ENCODE data around the gene PHF13.
"Not testable (repeated sequence)": the region's sequence is repeated elsewhere in the genome, so short reads cannot be mapped to it uniquely, and the experiment has no call there.

The PHF13 gene

DNA sequence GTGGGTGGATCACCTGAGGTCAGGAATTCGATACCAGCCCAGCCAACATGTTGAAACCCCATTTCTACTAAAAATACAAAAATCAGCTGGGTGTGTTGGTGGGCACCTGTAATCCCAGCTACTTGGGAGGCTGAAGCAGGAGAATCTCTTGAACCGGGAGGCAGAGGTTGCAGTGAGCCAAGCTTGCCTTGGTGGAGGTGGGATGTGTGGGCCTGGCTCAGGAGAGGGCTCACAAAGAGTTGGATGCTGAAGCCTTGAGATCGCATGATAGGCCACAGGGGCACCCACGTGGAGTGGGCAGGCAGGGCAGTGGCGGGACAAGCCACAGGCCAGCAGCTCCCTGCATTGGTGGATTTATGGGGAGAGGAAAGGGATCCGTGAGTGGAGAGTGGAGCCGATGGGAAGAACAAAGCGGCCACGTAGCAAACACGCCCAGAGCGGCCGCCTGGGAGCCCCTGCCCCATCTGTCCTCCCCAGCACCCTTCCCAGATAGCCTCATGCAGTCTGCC is 15.5 kb downstream of the PHF13 start:
- no peak for DNase-seq (ENCODE audit: low spot score)

DNA sequence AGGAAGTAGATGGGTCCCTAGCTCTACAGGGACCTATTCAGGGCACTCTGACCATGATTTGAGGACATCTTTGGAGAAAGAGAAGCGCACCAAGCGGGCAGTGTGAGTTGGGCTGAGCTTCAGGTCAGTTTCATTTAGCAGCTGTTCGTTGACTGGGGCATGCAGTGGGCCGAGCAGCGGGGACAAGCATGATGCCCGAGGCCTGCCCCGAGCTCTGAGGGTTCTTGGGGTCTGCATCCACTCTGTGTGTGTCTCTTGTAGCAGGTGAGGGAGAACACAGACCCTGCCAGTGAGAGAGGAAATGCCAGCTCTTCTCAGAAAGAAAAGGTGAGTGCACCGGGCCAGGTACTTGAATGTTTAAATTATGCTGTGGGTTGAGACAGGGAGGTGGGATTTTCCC is 16.5 kb downstream of the PHF13 start:
- no peak for DNase-seq (ENCODE audit: low spot score)

DNA sequence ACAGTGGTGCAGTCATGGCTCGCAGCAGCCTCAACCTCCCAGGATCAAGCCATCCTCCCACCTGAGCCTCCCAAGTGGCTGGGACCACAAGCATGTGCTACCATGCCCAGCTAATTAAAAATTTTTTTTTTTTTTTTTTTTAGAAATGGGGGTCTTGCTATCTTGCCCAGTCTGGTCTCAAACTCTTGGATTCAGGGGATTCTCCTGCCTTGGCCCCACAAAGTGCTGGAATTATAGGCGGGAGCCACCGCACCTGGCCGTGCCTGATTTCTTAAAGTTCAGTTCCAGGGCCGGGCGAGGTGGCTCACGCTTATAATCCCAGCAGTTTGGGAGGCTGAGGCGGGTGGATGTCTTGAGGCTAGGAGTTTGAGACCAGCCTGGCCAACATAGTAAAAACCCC is 17.5 kb downstream of the PHF13 start:
- DNase-seq (ENCODE audit: low spot score), result no peak

DNA sequence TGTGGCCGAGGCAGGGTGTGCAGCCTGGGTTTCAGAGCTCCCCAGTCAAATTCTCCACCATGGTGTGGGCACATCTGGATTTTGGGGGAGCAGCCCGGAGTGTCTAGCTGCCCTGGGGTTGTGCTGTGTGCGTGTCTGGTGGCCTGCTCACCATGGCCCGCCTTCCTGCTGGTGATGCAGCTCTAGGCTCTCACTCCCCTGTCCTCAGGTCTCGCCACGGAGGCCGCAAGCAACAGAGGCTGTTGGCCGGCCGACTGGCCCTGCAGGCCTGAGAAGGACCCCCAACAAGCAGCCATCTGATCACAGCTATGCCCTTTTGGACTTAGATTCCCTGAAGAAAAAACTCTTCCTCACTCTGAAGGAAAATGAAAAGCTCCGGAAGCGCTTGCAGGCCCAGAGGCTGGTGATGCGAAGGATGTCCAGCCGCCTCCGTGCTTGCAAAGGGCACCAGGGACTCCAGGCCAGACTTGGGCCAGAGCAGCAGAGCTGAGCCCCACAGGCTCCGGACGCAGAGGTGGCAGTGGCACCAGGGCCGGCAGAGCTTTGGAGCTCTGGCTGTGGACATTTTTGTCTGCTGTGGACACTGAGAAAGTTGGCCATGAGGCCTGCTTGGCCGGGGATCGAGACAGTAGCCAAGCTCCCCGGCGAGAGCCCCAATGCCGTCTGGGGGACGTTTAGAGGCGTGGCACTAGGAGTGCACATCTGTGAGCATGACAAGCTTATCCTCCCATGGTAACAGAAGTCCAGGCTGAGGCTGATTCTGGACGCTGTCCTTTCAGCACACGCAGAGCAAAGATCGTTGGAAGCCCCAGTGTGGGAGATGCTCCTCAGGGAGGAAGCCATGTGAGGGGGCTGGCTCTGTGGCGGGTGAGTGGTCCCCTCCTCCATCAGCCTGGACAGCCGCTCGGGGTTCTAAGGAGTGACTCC is 19.3 kb downstream of the PHF13 start:
- DNase-seq (ENCODE audit: low spot score), result no peak

DNA sequence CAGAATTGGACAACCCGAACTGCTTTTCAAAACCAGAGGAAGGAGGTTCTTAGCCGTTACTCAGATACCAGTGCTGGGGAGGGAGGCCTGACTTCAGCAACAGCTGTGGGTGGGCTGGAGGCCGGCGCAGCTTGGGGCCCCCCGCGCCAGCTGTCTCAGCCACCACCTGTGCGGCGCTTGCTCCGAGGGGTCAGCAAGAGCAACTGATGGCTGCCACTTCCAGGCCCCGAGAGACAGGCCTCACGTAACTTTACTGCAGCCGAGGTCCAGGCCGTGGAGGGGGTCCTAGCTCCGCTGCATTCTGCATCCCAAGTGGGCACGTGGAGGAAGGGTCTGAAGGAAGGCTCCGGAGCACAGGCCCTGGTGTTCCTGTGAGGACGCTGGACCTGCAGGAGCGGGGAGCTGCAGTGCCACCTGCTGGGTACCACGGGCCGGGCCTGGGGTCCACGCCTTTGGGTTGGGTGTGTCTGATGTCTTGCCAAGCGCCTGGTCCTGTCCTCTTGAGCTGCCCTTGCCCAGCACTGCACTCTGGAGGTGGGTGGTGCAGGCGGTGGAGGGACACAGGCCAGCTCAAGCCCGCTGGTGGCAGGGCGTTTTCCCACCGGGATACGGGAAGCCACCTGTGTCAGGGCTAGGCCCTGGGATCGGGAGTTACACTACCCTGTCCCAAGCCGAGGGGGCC is 21.0 kb downstream of the PHF13 start:
- DNase-seq (ENCODE audit: low spot score), result no peak

DNA sequence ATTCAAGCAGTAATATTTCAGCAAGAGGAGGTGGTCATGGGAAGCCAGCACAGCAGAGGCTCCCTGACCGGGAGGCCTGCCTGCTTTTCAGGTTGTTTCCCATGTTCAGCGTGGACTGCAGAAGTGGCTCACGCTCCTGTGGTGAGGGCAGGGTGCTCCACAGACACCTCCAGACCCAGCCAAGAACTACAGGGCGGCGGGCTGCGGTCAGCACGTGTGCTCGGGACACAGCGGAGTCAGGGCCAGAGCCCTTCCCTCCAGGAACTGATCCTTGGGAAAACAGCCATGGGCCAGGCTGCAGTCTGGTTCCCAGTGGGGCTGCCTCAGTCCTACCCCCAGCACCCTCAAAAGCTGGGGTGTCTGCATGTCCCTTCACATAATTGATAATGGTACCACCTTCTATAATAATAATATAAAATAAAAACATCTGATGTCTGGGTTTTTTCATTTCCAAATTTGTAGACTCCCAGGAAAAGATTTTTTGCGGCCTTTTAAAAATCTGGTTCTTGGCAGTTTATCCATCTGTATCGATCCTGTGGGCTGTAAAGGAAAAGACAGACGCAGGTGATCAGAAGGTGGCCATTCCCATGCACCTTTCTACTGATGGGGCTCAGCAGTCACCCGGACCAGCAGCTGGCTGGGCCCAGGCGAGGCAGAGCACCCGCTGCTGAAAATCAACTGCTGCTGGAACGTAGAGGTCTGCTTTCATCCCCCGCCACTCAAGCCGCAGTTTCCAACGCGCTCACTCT is 21.8 kb downstream of the PHF13 start:
- no peak for DNase-seq (ENCODE audit: low spot score)

DNA sequence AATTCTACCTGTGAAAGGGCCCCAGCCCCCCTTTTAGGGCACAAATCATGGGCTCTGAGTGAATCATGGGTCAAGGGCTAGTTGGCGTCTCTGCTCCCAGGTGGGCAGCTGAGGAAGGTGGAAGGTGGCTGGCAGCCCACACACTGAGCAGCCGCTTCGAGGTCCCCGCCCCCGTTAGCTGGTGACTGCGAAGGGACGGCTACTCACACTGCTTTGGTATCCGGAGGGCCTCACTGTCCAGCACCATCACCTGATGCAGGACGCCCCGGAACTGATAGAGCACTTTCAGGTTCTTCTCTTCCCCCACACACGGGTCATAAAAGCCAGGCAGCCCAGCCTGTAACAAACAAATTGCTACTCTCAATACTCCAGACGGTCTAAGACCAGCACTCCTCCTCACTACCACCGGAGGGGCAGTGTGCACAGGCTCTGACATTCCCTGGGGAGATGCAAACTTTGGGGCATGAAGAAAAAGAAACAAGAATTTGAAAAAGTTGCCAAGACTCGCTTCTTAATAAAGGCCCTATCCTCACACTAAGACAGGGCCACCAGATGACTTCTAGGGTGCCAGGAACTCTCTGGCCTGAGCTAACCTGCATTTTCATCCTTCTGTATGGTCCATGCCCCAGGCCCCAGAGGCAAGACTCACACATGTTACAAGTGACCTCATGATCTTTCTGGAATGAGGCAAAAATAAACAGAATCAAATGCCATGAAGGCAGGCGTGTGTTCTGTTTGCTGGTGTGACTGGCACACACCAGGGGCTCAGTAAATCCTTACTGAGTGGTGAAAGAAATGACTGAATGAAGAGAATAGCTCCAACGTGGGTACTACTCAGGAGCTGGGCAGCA is 22.6 kb downstream of the PHF13 start:
- no peak for DNase-seq (ENCODE audit: low spot score)

DNA sequence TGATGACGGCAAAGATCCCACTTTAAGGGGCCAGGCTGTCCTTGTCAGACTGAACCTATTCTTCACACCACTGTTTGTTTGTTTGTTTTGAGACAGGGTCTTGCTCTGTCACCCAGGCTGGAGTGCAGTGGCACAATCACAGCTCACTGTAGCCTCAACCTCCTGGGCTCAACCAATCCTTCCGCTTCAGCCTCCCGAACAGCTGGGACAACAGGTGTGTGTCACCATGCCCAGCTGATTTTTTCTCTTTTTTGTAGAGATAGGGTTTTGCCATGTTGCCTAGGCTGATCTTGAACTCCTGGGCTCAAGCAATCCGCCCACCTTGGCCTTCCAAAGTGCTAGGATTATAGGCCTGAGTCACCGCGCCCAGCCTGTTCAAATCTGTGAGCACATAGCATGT is 23.2 kb downstream of the PHF13 start:
- DNase-seq (ENCODE audit: low spot score), result not testable (repeated sequence)

DNA sequence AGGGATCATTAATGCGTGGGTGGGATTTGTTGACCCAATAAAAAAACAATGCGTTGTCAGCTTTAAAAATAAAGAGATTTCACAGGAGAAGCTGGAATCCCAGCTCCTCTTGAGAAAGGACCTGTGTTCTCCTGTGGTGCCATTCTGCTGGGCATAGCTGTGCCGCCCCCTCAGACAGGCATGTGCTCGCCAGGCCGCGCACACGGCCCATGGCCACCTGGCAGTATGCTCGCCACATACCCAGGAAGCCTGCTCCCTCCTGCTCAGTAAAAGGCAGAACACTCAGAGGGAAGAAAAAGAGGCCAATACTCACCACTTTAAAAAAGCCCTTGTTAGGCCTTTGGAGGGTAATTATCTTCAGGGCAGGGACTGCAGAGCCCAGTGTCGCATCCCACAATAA is 24.2 kb downstream of the PHF13 start:
- no peak for DNase-seq (ENCODE audit: low spot score)

DNA sequence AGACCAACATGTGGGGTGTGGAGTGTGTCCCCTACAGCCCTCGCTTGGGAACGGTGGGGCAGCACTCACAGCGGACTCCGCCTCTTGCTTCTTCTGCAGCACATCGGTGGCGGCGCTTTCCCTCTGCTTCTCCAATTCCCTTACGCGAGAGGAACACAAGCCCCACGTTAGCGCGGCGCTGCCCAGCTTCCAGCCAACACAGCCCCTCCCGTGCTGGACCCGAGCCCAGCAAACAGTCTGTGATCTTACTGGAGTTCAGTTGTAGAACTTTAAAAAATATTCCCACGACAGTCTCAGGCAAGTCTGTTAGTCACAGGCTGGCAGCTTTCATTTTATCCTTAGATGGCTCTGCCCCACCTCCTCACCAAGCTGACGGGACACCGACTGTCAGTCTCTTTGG is 24.7 kb downstream of the PHF13 start:
- DNase-seq (ENCODE audit: low spot score), result no peak

DNA sequence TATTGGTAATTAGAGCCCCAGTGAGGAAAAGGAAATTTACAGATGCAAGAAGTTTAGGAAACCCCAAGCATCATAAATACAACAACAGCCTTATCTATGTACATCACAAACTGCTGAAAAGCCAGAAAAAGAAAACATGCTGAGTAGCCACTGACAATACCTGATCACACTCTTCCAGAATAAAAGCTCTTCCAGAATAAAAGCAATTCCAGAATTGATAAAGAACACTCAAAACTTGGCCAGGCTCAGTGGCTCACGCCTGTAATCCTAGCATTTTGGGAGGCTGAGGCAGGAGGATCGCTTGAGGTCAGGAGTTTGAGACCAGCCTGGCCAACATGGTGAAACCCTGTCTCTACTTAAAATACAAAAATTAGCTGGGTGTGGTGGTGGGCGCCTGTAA is 27.3 kb downstream of the PHF13 start:
- not testable (repeated sequence) for DNase-seq (ENCODE audit: low spot score)

DNA sequence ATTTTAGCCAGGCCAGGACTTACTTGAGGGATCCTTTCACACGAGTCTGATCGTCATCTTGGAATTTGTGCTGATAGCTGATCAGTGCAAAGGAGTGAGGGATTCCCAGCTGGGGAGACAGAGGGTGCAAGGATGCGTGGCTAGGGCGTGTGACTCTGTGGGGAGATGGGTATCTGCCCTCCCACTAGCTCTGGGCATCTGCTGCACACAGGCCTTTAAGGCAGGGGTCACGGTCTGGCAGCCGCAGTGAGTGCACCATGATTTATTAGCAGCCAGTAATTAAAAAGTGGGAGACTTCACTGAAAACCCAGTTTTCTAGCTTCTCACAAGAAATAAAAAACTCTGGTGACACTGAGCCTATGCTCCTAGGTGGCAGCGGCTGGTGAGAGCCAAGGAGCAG is 31.5 kb downstream of the PHF13 start:
- DNase-seq (ENCODE audit: low spot score), result no peak

DNA sequence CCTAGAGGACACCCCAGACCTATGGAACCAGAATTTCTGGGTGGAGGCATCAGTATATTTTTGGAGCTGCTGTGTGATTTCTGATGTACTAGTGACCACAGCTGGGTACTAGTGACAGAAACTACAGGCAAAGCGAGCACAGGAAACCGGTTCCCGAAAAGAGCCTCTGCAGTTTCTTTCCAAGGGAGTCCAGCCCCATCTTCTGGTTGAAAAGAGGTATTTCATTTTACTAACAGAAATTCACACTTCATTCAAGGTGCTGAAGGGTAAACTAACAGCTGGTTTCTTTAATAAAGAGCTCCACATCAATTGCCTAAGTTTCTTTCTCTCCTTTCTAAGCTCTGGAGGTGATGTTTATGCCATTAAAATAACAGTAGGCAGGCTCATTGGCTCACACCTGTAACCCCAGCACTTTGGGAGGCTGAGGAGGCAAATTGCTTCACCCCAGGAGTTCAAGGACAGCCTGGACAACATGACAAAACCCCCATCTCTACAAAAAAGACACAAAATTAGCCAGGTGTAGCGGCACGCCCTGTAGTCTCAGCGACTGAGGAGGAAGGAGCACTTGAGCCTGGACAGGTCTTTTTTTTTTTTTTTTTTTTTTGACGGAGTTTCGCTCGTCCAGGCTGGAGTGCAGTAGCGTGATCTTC is 33.1 kb downstream of the PHF13 start:
- no peak for DNase-seq (ENCODE audit: low spot score)

DNA sequence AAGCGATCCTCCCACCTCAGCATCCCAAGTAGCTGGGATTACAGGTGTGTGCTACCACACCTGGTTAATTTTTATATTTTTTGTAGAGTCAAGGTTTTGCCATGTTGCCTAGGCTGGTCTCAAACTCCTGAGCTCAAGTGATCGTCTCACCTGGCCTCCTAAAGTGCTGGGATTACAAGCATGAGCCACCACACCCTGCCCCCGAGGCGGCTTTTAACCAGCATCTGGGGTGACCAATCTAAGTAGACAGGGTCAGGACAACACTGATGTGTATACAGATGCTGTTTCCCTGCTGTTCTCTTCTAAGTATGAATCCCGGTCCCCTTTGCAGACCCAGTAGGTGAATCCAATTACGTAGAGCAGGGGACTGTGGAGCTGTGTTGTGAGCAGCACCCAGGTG is 35.0 kb downstream of the PHF13 start:
- no peak for DNase-seq (ENCODE audit: low spot score)

DNA sequence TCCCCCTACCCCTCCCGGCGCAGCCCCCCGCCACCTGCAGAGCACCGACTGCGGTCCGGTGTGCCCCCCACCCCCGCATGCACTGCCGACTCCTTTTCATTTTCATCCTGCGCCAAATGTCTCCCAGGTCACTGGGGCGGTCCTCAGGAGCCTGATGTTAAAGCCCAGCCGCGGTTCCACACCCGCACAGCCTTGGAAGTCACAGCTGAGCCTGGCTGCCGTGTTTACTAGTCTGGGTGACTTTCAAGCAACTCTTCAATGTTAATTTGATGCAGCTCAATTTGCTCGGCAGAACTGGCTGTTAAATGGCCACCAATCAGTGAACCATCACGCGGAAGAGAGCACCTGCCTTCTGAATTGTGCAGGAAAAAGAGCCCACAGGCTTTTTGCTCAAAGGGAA is 38.4 kb downstream of the PHF13 start:
- no peak for DNase-seq (ENCODE audit: low spot score)

DNA sequence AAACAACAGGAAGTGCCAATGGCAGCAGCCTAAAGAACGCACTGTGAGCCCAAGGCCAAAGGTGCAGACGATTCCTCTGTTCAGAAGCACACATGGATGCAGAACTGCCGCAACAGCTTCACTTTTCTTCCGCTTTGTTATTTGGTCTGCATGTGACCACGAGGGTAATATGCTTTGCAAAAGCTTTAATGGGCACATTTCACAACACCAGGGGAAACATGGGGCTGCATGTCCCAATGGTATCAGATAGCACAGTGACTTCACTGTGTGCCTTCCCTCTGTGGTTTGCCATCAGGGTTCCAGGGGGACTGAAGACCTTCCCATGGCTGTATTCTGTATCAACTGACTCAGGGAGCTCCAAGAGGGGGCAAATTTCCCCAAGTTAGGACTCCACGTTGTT is 39.5 kb downstream of the PHF13 start:
- no peak for DNase-seq (ENCODE audit: low spot score)

DNA sequence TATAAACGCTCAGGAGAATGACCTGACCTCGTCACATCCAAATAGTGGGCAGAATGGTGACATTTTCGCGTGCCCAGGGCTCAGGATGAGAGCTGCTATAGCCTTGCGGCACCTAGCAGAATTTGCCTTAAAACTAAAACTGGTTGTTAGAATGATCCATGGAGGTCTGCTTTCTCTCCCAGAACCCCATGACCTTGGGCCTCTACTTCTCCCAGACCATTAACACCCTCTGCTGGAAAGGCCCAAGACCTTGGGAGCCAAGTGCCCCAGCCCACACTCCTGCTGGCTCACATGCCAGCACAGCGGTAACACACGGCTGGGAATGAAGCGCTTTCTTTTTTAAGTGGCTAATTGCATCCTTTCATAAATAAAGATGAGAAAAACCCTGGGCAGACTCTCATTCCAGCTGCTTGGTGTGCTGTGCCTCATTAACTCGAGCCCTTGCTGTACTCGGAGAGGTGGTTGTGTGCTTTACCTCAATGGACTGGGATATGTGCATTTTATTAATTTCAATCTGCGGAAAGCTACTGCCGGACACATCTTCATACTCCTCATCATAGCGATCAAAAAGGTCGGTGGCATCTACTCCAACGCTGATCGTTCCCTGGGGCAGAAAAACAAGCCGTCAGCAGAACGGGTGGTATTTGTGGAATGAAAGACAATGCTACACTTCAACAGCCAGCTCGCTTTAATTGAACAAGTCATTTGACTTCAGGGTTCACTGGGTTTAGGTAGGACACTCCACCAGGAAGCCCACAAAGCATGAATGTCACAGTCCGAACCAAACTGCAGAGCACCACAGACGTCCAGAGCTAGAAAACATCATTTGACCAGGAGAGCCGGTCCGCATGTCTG is 40.1 kb downstream of the PHF13 start:
- no peak for DNase-seq (ENCODE audit: low spot score)

DNA sequence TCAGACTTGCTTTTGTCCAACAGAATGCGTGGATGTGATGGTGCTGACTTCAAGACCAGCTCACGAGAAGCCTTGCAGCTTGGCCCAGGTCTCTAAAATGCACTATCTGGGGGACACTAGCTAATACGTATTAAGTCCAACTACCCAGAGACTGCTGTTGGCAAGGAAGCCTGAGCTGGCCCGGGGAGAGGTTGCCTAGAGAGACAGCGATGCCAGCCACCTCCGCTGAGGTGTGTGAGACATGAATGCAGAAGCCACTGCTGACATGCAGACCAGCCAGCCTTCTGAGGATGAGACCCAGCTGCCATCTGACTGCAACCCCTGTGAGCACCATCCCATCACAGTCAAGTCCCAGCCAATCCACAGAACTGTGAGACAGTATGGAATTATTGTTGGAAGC is 43.6 kb downstream of the PHF13 start:
- DNase-seq (ENCODE audit: low spot score), result no peak

DNA sequence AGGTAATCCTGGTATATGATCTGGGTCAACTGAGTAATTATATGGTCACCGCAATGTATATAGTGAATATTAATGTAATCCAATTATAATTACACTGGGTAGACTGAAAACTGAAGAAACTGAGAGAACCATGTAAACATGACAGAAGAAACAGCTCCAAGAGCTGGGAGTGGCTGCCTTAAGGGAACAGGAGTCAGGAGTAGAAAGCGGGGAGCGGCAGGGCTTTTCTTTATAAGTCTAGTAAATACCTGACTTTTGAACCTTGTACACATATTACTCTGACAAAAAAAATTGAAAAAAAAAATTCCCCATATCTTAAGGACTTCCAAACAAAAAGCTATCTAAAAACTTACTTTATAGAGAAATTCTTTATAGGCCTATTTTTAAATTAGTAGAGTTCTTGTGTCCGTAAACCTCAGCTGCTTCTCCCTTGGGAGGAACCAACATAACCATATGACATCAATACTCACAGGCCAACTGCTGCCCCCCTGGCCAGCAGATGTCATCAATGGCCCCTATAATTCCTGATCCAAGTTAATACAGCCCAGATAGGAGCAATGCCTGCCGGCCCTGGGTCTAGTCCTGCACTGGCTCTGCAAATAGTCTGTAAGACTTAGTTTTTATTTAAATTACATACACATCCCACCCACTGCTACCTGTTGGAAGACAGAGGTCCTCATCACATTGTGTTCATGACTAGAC is 45.0 kb downstream of the PHF13 start:
- DNase-seq (ENCODE audit: low spot score), result no peak

All from SK-N-DZ (cell line).